GM18508 (cell line): ENCODE data around the gene SYNGR3.
"Not testable (repeated sequence)": the region's sequence is repeated elsewhere in the genome, so short reads cannot be mapped to it uniquely, and the experiment has no call there.

Source experiments
- ATAC-seq: cut with Tn5 transposase; IDR thresholded peaks from one replicate; pipeline ENCODE4 v1.9.1; 2021; ENCODE audit warnings: moderate number of reproducible peaks; ENCODE audit not compliant: insufficient read depth, unreplicated experiment

SYNGR3 gene

GRCh38 chr16:1958715-1959268 lies 31.0 kb upstream of the SYNGR3 start:
- no peak for ATAC-seq

DNA sequence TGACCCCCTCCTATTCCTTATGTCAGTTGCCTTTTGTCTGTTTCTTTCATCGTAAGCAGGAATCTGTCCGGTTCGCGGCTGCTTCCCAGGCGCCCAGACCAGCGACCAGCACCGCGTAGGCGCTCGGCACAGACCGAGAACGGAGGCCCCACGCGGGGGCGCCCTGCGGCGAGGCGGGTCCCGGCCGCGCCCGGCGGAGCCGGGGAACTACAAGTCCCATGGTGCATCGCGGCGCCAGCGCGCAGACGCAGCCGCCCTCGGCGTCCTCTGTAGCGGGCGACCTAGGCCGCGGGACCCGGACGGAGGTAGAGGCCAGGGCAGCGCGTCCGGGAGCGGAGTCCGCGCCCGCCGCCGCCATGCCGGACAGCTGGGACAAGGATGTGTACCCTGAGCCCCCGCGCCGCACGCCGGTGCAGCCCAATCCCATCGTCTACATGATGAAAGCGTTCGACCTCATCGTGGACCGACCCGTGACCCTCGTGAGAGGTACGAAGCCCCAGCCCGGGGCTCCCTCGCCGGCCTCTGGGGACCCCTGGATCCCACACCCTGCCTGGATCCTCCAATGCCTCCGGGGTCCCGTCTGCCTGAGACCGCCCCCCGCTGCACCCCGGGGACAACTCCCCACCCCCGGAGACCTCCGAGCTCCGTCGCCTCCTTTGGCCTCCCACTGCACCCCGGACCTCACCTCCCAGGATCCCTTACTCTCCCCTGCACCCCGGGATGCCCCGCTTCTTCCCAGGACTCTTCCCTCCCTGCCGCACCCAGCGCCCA lies 30.3 kb upstream of the SYNGR3 start, which contains the start of gene NDUFB10:
NDUFB10 (plus strand) TSS at position 270 of the 771 bp plus-strand sequence; CDS start at position 357, 87 bp downstream.
- no peak for ATAC-seq

GRCh38 chr16:1960665-1961630 lies 28.8 kb upstream of the SYNGR3 start:
- no peak for ATAC-seq

- ATAC-seq: no peak
These were observed 28.1 kb upstream of the SYNGR3 start for GRCh38 chr16:1961651-1962067.

DNA sequence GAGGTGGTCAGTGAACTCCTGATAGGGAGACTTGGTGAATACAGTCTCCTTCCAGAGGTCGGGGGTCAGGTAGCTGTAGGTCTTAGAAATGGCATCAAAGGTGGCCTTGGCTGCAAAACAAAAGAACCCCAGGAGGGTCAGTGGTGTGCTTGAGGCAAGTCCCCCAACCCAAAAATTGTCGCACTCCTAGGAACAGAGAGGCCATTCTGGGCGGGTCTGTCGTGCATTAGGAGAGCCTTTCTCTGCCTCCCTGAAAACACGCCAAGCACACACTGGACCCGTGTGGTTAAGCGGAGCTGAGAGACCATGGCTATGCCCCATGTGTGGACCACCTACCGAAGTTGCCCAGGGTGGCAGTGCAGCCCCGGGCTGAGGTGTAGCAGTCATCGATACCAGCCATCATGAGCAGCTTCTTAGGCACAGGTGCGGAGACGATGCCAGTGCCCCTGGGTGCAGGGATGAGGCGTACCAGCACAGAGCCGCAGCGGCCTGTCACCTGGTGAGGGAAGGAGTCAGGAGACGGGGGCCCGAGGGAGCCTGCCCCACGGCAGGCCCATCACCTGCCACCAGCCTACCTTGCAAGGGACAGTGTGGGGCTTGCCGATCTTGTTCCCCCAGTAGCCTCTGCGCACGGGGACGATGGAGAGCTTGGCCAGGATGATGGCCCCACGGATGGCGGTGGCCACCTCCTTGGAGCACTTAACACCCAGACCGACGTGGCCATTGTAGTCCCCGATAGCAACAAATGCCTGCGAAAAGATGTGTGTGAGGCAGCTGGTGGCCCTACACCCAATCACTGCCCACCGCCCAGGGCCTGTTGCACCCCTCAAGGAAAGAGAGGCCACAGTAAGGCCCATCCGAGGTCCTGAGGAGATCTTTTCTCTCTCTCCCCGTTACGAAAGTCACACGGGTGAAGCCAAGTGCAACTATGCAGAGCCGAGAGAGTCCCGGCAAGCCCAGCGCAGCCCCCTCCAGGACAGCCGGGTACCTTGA lies 27.3 kb upstream of the SYNGR3 start:
- ATAC-seq: not testable (repeated sequence)

- ATAC-seq: no peak
These were observed 25.8 kb upstream of the SYNGR3 start for GRCh38 chr16:1963806-1964505.

DNA sequence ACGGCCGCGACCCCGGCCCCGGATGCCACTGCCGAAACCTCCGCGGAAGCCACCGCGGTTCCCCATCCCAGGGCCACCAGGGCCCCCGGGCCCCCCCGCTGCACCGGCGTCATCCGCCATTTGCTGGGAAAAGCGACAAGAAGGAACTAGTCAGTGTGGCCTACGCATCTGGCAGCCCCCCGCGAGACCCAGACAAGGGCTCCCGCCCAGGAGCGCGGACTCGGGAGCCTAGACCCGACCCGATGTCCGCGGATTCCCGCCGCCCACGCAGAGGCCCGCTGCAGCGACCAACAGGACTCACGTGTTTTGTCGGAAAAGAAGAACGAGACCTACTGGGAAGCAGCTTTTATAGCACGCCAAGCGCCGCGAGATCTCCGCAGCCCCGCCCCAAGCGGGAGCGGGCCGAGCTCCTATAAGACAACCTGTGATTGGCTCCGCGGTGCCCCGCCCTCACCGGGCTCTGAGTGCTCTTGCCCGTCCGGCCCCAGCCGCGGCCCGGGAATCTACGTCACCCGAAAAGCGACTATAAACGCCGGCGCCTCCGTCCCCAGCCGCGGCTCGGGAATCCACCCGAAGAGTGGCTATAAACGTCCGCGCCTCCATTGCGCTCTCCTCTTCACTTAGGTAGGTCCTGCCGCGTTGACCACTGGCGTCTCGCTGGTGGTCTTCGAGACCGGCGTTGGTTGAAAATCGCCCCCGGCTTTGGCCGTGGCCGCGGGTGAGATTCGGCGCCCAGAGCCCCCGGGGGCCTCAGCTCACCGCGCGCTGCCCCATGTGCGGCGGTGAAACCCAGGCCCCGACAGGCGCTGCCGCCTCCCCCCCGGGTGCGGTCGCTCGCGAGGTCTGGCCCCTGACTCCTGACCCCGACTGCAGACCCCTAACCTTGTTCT lies 25.0 kb upstream of the SYNGR3 start, which contains the start of gene RPS2:
RPS2 (minus strand) TSS at position 321 of the 890 bp plus-strand sequence; CDS start at position 120, 201 bp downstream.
- peak; percentile 45 for ATAC-seq

DNA sequence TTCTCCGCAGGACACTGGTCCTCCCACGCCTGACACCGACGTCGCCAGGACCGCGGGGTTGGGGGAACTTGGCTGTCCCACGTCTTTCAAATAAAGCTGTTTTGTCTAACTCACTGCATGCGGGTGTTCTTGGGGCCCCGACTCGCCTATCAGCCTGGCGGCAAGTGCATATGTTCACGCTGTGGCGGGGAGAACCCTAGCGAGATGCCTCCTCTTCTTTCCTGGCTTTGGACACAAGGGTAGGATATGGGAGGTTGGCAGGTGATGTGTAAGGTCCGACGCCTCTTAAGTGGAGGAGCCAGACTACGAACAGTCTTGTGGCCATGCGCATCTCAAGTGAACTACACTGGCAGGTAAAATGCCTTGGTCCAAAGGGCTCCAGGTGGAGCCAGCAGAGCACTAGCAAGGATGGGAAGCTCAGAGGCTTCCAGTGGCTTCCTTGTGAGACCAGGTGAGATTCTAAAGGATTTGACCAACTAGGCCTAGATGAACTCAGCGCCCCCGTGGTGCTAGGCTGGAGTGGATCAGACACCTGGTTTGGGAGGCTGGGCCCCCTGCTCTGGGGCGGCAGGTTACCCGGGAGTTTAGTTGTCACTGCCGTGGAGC lies 24.3 kb upstream of the SYNGR3 start:
- ATAC-seq: no peak

GRCh38 chr16:1966460-1966859 lies 23.3 kb upstream of the SYNGR3 start, which contains the start of gene RNF151:
RNF151 (plus strand) TSS chr16:1966856; CDS start chr16:1966882, 26 bp downstream.
- ATAC-seq: no peak

- ATAC-seq: no peak
These were observed 21.4 kb upstream of the SYNGR3 start for GRCh38 chr16:1968146-1968953.

DNA sequence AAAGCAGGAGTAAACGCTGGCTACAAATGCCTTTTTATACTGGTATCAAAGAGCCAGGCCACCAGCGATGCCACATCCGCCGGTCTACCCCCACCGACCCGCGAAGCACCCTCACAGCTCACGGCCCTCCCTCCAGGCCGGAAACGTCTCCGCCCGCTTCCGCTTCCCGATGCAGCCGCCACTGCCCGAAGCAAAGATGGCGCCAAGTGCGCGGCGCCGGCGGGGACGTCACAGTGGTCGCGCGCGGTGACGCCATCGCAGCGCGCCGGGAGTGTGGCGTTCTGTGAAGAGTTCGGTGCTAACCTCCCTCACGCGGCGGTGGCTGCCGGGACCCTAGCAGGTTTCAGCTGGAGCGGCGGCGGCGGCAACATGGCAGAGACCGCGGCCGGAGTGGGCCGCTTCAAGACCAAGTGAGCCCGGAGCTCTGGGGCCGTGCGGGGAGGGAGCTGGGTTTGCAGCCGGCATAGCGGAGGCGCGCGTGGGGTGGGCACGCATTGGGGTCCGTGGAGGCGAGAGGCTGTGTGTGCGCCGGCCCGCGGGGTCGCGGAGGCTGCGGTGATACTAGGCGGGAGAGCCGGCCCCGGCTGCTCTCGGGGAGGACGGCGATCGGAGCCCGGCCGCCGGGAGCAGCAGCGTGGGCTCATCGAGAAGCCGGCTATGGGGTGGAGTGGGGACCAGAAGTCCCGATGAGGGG lies 17.8 kb upstream of the SYNGR3 start, which contains the start of gene TBL3:
TBL3 (plus strand) TSS at position 258 of the 694 bp plus-strand sequence; CDS start at position 370, 112 bp downstream.
- ATAC-seq: peak; percentile 37

GRCh38 chr16:1972490-1972877 lies 17.3 kb upstream of the SYNGR3 start:
- no peak for ATAC-seq

- no peak for ATAC-seq
These were observed 16.2 kb upstream of the SYNGR3 start for GRCh38 chr16:1973461-1974156.

GRCh38 chr16:1974157-1975070 lies 15.4 kb upstream of the SYNGR3 start:
- no peak for ATAC-seq
